Mesothelial cell of epicardium (in vitro differentiated cells): ENCODE data around the gene AMBRA1. TPM values are rescaled to one million over a fixed set of nuclear protein-coding genes. Genes with fewer than 3 reads are reported as not detected.

Experiments
- DNase-seq, 2 experiments: peaks; one replicate each; pipeline ENCODE4 v3.0.0; 2021; ENCODE audit warnings: low spot score in 2 of 2; ENCODE audit not compliant: unreplicated experiment in 2 of 2
- H3K27ac Mint-ChIP-seq: 2 replicates; pipeline ENCODE4 v1.8.0; 2021; ENCODE audit warnings: mixed read lengths
- H3K27me3 Mint-ChIP-seq: 2 replicates; pipeline ENCODE4 v1.8.0; 2021; ENCODE audit warnings: low read depth, mixed read lengths
- H3K36me3 Mint-ChIP-seq: 2 replicates; pipeline ENCODE4 v1.8.0; 2021; ENCODE audit warnings: mixed read lengths
- H3K4me1 Mint-ChIP-seq: 2 replicates; pipeline ENCODE4 v1.8.0; 2021; ENCODE audit warnings: mixed read lengths
- H3K4me3 Mint-ChIP-seq: 2 replicates; pipeline ENCODE4 v1.8.0; 2021; ENCODE audit warnings: mild to moderate bottlenecking, moderate library complexity, mixed read lengths
- H3K9me3 Mint-ChIP-seq: 2 replicates; pipeline ENCODE4 v1.8.0; 2021; ENCODE audit warnings: mixed read lengths
- total RNA-seq: library from RNA; stranded (reverse); gene quantifications from 3 replicates; pipeline ENCODE4 v1.2.1, GENCODE V29; 2021
- TF ChIP-seq, protein P1 (sequence below): fragments of 200-600 bp; sonication (generic); IDR thresholded peaks from one replicate; pipeline ENCODE4 v1.5.0; 2021; ENCODE audit warnings: antibody characterized with exemption; ENCODE audit not compliant: unreplicated experiment

Gene AMBRA1
- total RNA-seq, 1 donor from 2014 or later: 48.4 TPM

DNA sequence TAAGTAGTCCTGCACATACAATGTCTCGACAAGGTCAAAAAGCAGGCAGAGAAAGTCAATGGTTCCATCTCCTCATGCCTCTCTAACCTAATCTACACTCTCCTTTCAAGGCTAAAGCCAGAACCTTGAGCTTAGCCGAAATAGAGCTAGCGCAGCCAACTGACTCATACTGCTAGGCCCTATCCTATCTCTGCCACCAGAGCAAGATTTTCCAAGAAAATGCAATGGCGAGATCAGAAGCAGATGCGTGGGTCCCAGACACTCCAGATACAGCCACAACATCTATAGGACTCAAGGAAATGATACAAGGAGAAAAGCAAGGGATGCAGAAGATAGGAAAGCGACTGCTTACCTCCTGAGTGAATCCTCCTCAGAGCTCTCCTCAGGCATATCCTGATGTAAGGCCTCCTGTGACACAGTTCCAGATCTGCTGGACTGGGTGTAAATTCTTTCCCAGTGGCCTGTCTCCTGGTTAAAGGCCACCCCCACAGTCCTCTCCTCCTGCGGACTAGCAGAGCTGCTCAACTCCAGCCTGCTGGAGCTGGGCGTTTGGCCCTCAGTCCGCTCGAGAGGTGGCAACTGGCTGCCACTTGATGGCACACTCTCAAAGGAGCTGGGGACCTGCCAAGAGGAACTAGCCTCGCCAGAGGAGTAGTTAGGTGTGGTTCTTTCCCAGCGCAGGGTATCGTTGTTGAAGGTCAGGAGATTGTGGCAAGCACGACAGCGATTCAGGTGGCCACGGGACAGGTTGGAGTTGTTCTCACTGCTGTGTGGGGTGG, 52.0 kb downstream of the AMBRA1 start:
- no peak for DNase-seq
- H3K27ac Mint-ChIP-seq: no peak overlapping the region
- no peaks in the 10 kb centered on the region for H3K9me3 Mint-ChIP-seq
- H3K36me3 Mint-ChIP-seq: peaks cover 37% of the 10 kb centered on the region
- no peak overlapping the region for H3K4me3 Mint-ChIP-seq
- no peaks in the 10 kb centered on the region for H3K27me3 Mint-ChIP-seq
- TF ChIP-seq, protein P1, sequence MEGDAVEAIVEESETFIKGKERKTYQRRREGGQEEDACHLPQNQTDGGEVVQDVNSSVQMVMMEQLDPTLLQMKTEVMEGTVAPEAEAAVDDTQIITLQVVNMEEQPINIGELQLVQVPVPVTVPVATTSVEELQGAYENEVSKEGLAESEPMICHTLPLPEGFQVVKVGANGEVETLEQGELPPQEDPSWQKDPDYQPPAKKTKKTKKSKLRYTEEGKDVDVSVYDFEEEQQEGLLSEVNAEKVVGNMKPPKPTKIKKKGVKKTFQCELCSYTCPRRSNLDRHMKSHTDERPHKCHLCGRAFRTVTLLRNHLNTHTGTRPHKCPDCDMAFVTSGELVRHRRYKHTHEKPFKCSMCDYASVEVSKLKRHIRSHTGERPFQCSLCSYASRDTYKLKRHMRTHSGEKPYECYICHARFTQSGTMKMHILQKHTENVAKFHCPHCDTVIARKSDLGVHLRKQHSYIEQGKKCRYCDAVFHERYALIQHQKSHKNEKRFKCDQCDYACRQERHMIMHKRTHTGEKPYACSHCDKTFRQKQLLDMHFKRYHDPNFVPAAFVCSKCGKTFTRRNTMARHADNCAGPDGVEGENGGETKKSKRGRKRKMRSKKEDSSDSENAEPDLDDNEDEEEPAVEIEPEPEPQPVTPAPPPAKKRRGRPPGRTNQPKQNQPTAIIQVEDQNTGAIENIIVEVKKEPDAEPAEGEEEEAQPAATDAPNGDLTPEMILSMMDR: no peak
- H3K4me1 Mint-ChIP-seq: peaks cover 6% of the 10 kb centered on the region

DNA sequence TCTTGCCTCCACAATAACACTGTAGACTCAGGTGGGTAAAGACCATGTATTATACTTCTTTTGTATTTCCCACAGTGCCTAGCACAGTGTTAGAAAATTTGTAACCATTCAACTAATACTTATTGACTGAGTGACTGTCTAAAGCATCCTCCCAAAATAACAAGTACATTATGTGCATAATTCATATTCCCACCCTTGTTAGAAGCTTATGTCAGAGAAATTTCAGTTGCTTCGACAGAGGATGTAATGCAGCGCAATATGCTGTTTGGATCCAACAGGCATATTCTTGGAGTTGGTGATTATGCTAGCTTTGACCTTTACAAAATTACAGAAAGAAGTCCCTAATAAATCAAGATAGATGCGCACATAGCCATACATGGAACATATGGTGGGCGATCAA, 53.0 kb downstream of the AMBRA1 start:
- peaks cover 29% of the 10 kb centered on the region for H3K36me3 Mint-ChIP-seq
- peaks cover 6% of the 10 kb centered on the region for H3K4me1 Mint-ChIP-seq
- H3K27ac Mint-ChIP-seq: no peak overlapping the region
- no peaks in the 10 kb centered on the region for H3K9me3 Mint-ChIP-seq
- no peak for DNase-seq
- H3K27me3 Mint-ChIP-seq: no peaks in the 10 kb centered on the region
- TF ChIP-seq, protein P1: no peak
- H3K4me3 Mint-ChIP-seq: no peak overlapping the region

DNA sequence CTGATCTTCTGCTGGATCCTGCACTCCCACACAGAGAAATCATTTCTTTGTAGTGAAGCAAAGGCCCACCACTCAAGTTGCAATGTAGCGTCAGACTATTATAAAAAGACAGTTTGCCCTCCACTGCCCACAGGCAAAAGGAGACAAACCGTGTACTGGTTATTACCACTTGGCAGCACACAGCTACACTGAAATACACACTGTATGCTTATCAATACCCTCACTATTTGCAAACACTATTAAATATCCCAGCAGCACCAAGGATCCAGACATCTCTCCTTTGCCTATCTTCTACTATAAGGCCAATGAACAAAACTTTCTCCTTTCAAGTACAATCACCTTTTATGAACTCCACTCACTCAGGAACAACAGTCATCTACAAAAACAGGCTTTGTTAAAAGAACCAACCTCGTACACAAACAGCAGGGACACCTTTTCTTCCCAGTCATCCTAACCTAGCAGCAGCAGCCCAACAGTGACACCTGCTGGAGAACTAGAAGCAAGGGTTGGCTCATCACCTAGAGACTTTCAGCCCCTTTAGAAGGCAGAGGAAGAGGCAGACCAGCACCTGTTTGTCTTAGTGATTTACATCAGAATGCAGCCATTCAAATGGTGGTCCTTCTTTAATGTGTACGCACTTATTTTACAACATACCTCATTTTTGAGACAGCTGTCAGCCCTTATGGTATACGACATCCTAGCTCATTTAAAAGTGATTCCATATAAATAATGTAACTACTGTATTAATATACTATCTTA, 56.1 kb downstream of the AMBRA1 start:
- H3K4me3 Mint-ChIP-seq: no peak overlapping the region
- H3K27me3 Mint-ChIP-seq: no peaks in the 10 kb centered on the region
- DNase-seq: peak; percentile 27 to 64
- H3K36me3 Mint-ChIP-seq: peaks cover 10% of the 10 kb centered on the region
- H3K9me3 Mint-ChIP-seq: no peaks in the 10 kb centered on the region
- TF ChIP-seq, protein P1: peak; percentile 57
- H3K27ac Mint-ChIP-seq: no peak overlapping the region
- peaks cover 12% of the 10 kb centered on the region for H3K4me1 Mint-ChIP-seq

DNA sequence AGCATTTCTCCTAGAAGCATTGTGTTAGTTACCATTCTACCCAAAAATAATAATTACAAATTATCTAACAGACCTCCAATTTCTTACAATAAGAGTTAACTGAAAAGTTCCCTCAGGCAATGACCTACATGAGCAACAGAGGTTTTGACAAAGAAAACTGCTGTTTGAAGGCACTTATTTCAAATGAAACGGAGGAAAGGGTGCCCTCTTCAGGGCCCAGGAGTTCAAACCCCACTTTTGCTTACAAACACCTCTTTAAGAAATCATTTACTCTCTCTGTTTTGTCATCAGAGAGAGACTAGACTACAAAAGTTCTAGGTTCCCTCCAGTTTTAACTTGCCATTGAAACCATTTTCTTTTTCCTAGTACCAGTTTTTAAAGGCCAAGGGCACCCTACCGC, 56.7 kb downstream of the AMBRA1 start:
- Mint-ChIP-seq H3K27me3 (no peaks in the 10 kb centered on the region), H3K9me3 (no peaks in the 10 kb centered on the region), H3K4me3 (no peak overlapping the region), H3K36me3 (peaks cover 7% of the 10 kb centered on the region), H3K4me1 (peaks cover 12% of the 10 kb centered on the region), H3K27ac (no peak overlapping the region)
- TF ChIP-seq, protein P1: no peak
- no peak for DNase-seq

DNA sequence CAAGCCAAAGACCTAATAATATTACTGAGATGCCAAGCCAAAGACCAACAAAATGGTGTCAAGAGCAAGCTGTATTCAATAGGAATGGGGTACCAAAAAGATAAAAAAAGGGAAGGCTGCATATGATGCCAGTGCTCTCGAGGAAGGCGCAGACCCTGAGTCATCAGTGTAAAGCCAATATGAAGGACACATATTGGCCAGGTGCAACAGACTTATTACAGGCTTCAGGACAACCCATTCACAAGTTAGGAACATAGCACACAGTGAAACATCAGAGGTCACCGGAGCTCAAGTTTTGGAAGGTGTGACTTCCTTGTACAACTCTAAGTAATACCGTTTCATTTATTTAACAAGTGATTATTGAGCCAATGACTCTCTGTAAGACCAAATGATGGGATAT, 58.1 kb downstream of the AMBRA1 start:
- DNase-seq: no peak
- Mint-ChIP-seq H3K9me3 (no peaks in the 10 kb centered on the region), H3K27me3 (no peaks in the 10 kb centered on the region), H3K27ac (no peak overlapping the region), H3K4me1 (peaks cover 12% of the 10 kb centered on the region), H3K36me3 (no peaks in the 10 kb centered on the region), H3K4me3 (no peak overlapping the region)
- TF ChIP-seq, protein P1: no peak
